NCI-H1417 (cell line): ENCODE results near the gene ROR1.

Experiments used
- DNase-seq, 3 experiments: peaks; one replicate each; lab custom pipeline; 2025; lab: John Stamatoyannopoulos, UW

Gene ROR1

DNA sequence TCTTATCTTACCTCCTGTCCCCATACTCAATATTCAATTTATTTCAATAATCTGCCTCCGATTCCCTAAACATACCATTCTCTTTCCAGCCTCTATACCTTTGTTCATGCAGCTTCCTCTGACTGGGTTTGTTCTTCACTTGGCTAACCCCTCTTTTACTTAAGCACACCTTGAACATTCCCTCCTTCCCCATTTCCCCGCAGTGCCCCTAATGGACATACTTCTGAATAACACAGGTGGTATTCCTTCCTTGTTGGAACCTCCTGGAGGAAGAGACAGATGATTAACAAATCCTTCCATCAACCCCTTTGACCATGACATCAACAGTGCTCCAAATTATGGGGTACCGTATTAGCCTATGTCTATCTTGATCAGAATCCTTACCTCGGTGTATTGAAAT lies 239.6 kb downstream of the ROR1 start:
- no peak for DNase-seq

DNA sequence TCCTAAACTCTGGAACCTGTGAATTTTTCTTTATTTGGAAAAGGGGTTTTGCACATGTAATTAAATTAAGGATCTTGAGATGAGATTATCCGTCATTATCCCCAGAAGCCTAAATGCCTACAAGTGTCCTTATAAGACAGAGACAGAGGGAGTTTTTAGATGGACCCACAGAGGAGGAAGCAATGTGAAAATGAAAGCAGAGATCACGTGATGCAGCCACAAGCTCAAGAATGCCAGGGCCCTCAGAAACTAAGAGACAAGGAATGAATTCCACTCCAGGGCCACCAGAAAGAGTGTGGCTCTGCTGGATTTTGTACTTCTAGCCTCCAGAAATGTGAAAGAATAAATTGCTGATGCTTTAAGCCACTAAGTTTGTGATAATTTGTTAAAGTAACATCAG lies 246.0 kb downstream of the ROR1 start:
- DNase-seq: no peak

DNA sequence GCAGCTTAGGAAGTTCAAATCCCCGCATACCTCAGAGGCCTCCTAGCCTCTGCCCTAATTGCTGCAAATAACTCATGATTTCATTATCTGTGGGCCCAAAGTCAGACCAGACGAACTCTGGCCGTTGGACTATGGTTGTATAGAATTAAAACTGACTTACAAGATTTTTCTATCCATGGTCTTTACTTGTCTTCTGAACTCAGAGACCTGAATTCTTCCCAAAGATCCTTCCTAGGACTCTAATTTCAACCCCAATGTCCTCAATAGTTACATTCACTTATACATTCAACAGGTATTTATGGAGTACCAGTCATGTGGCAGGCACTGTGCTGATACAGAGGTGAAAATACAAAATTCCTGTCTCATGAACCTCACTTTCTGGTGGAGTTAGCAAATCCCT lies 247.2 kb downstream of the ROR1 start:
- DNase-seq: no peak

DNA sequence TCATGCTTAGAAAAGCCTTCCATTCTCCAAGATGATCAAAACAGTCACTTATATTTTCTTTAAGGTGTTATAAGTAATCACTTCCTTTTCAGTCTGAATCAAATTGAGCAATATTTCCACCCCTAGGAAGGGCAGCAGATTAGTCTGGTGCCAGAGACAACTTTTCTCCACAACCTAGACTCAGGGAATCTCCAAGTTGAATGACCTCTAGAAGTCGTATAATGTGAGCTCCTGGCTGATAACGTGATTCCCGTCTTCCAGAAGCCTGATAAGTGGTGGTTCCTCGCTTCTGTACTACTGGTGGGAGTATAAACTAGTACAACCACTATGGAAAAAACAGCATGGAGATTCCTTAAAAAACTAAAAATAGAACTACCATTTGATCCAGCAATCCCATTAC lies 251.2 kb downstream of the ROR1 start:
- no peak for DNase-seq

DNA sequence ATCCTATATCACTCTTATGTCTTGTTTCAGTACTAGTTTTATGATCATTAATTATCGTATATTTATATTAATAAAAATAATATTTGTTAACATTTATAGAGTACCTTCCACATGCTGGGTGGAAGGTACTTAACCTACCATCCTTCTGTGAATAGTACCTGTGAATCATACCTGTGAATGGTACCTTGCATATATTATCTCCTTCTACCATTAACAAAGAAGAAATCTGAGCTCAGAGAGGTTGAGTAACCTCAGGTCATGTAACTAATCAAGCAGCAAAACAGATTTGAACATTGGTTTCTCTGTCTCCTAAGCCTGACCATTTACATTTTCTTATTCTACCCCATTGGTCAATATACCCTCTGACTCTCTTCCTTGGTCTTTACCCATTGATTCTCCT lies 255.2 kb downstream of the ROR1 start:
- no peak for DNase-seq

DNA sequence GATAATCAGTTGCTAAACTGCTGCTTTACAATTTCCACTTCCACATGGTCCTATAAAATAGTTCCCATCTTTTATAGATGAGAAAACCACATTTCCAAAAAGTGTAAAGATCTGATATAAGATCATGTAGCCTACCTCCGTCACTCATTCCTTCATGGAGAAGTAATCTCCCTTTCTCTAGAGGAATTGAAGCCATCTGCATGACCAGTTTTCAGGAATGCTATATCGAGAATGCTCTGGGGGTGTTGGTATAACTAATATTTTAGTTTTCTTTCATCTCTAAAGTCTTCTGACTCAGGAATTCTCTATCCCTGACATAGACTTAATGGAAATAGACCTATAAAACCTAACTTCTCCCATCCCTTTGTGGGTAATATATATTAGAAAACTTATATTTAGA lies 256.6 kb downstream of the ROR1 start:
- DNase-seq: no peak

DNA sequence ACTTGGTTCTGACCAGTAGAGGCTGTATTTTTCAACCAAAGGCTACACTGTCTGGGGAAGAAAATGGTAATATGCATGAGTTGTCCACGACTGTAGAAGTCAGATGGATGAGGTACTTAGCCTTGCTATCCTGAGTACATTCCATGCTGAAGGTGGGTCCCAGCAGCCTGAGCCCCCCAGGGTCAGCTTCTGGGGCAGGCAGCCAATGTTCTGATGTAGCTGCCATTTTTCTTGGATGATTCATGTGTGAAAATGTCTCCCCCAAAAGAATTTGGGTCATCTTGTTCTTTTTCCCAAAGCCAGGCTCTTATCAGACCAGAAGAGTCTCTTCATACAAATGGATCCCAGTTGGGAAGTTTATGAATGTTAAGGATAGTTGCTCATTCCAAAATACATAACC lies 257.4 kb downstream of the ROR1 start:
- no peak for DNase-seq

DNA sequence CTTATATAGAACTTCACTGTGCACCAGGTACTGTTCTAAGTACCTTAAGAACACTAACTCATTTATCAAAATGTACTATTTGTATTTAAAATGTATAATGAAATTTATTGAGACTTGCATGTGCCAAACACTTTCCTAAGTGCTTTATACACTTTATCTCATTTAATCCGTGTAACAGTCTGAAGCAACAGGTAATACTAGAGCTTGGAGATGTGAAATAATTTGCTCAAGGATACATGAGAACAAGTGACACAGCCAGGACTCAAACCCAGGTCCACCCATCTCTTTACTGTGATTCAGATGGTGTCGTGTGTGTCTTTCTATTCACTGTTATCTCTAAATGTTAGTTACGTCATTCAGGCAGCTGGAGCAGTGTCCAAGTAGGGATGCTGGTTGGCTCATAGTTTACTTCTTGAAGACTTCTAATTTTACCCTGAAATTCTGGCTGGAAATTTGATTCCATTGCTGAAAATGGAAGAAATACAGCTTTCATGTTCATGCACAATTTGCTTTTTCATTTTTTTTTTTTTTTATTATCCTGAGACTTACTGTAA lies 259.9 kb downstream of the ROR1 start:
- DNase-seq: no peak

DNA sequence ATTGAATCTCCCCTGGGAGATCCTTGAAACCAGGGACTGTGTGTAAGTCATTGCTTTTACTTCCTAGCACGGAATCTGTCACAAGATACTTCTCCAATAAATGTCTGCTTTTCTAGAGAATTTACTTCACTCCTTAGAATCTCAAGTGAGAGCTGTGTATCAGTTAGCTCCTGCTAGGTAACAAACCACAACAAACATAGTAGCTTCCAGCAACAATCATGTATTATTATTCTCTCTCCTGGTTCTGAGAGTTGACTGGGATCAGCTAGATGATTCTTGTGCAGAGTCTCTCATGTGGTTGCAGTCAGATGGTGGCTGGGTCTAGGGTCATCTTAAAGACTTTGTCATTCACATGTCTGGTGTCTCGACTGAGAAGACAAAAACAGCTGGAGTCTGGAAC lies 262.7 kb downstream of the ROR1 start:
- no peak for DNase-seq

DNA sequence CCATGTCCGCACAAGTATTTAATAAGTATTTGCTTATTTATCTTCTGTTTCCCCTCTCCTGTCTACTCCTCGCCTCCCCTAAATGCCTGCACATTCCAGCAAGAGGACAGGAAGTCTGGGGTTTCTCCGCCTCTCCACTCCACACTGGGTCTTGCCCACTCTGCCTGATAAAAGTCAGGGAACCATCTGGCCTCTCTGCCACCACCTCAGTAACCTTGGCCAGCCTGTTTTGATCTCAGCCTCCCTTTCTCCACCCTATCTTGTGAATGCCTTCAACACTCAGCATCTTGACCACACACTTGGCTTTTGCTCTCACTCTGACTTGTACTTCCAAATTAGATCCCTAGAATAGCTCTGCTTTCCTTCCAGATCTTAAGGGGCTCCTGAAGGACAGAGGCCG lies 264.3 kb downstream of the ROR1 start:
- no peak for DNase-seq

DNA sequence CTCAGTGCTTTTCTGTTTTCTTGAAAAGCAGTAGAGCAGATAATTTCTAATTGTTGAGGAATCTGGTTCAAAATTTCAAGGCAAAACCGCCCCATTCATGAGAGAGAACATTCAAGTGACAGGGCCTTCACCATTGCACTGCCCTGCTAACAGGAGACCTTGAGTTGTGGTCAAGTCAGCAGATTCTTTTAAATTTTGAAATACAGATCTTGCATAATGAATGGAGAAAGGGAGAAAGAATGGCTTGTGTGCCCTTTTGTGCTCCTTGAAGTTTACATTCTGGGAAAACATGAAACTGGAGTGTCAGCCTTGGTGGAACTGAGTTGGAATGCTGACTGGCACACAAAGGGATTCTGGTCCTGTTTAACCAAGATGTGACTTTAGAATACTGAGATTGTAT lies 265.1 kb downstream of the ROR1 start:
- no peak for DNase-seq

DNA sequence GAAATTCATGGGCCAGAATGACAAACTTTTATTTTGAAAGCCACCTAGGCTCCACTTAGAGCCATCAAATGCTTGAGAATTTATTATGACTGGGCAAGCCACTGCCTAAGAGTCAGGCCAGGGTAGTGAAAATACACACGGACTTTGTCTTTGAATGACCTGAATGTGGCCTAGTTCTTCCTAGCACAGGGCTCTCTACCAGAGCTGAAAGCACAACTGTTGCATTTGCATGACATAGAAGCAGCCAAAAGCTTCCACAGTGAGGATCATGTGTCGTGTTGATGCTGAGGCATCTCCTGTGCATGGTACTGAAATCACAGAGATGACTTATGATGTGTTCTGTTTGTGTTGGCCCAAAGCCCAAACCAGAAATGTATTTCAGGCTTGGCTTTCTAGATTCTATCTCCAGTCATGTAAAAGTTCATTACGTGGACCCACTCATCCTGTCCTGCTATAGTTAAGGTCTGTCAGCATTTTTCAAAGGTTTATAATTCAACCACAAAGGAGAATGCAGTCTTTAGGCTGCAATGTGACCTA lies 265.6 kb downstream of the ROR1 start:
- DNase-seq: peak in 2 of 3 experiments; percentile 14 to 41

DNA sequence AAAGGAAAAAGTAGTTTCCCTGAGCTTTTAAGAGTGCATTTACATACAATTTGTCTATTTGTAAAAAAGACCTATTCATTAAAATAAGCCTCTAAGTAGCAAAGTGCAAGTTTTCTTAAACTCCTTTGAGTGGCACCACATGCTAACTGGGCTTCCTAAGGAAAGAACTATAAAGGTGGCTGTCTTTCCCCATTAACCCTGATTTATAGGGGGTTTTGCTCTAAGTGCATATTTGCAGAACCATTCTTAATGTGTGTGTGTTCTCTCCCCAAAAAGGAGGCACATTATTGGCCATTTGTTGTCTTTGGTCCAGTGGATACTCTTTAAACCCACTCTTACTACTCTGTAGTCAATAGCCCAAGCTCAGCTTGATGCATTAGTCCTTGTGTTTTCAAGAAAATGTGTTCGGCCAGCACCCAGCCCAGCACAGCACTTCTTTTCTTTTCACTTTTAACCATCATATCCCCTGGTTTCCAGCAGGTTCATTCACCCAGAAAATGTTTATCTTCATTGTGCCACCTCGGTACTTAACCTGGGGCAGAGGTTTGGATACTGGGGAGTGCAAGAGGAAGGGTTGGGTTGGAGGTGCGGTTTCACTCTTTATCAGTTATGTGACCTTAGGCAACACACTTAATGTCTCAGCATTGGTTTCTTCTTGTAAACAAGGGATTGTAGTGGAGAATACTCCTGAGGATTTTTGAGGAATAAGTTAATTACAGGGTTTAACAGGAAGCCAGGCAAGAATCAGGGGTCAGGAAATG lies 267.7 kb downstream of the ROR1 start:
- DNase-seq: peak in 1 of 3 experiments; percentile 41

DNA sequence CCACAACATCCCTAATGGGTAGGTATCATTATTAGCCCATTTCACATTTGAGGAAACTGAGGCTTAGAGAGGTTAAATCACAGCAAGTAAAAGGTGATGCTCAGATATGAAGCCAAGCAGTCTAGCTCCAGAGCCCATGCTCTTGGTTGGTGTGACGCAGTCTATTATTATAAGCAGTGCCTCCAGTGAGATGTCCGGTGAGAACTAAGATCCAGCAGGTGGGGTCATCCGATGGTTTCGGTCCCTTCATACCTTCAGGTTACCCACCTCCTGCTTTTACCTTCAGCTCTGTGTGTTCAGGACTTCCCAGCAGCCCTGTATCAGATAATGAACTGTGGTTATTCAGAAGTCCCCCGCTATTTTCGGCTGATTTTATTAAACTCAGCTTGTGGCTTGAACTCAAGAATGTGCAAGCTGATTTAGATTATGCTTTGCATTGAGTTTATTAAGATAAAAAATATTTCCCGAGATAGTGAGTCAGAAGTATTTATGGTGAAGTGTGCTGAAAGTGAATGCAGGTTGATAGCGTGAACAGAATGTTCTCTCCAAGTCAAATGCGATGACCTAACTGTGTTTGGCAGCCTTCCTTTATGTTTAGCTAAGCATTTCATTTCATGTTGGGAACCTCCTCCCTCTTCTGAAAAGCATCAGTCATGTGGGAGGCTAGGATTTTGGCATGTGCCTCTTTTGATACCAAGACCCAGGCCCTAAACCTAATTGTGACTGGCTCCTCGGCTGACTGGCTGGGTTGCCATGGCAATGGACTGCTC lies 268.7 kb downstream of the ROR1 start:
- DNase-seq: peak in 1 of 3 experiments; percentile 7

DNA sequence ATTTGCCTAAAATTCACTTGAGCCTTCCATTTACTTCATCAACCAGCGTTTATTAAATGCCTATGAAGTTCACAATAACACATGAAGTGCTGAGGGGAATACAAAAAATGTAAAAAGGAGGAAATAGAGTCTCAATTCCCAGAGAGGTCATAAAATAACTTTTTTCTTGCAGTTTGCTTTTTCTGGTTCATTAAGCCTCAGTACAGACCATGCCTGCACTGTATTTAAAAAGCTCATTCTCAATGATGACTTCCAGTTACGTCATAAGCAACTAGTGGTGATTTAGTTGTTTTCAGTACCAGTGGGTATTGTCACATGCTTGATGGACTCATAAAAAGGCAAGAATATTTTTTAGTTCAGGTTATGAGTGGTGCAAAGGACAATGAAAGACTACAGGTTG lies 269.5 kb downstream of the ROR1 start:
- DNase-seq: no peak

DNA sequence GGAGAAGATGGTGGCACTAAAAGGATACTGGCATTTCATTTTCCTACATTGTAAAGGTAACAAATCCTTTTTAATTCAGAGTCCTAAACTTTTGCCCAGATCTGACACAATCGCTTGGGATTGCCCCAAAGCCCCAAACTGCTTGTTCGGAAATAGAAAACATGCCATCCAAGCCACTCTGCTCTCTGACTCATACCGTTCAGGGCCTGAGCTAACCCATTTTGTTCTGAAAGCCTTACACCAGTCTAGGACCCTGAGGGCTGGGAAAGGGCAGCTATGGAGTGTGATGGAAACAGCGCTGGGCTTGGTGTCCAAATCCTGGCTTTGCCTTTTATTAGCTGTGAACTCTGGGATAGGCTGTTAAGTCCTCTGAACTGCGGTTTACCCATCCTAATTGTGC lies 270.2 kb downstream of the ROR1 start:
- DNase-seq: no peak

DNA sequence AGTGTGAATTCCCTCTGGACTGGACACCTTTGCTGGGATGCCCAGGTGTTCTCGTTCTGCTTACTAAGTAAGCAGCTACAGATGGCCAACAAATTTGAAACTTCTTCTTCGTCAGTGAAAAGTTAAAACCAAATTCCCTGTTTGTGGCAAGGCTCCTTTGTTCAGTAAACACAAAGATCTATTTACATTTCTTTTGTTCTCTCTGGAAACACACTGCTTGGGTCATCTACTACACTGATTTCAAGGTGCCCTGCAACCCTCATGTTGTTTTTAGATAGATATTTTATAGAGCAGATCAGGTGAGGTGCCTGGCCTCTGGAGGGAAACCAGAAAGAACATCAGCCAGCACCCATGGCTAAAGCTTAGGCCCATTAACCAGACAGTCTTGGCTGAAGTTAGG lies 272.4 kb downstream of the ROR1 start:
- DNase-seq: no peak

DNA sequence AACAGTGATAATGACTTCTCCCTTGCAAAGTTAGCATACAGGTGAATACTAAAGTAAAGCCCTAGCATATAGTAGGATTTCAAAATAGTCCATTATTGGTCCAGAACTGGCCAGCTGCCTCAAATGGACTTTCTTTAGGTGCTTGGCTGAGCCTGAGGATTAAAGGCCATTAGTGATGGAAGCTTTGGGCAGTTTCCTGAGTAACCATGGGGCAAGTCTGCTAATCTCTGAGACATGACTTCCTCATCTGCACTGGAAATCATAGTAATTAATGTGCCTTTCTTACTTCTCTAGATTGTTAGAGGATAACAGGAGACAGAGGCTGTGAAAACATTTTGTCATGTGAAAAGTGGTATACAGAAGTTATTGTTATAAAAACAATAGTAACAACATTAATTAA lies 273.1 kb downstream of the ROR1 start:
- DNase-seq: no peak

DNA sequence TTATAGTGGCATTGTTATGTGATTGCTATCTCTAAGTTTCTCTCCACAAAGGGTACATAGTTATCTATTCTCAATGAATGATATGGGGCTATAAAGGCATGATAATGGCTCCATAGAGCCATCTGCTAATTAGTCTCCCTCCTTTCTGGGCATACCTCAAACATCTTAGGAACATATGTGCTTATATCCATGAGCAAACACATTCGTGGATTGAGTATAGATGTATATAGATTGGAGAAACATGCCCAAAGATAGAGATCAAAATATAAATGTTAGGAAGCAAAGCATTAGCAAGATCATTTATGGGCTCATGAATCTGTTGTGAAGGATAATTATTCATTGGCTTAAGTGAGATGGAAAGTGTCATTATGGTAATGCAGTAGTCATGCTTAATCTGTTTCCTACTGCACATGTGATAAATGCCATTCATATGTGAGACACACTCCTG lies 273.8 kb downstream of the ROR1 start:
- no peak for DNase-seq

DNA sequence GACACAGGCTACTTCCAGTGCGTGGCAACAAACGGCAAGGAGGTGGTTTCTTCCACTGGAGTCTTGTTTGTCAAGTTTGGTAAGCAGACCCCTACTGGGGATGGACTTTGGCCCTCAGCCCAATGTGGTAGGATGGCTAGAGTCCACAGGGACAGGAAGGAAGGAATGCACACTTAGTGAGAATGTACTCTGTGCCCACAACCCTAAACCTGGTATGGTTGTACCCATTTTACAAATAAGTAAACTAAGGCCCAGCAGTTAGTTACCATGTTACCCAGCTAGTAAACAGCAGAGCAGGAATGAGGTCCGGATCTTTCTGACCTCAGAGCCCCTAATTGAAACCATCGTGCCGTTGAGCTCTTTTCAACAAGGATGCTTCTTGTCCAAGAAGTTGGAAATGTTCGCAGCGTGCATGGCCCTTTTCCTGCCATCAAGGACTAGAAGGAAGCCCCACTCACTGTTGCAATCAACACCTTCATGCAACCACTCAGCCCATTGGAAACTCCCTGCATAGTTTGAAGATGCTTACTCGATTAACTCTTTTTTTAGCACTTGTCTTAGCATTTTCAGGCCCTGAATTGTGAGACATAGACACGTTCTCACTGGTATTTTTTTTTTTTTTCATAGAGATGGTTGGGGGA lies 276.2 kb downstream of the ROR1 start:
- no peak for DNase-seq

DNA sequence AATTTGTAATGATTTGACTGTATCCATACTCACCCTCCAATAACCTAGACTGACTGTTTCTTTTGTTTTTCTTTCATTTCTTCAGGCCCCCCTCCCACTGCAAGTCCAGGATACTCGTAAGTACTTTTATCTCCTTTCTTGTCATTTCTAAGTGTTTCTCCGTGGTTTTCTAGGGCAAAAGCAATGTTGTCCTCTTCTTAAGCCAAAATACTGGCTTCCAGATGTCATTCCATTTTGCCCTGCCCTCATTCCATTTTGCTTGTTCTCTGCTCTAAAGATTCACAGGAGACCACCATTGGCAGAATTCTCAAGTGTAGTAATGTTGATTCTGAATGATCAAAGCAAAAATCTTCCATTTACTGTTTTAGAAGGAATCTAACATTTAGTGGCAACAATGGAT lies 276.8 kb downstream of the ROR1 start:
- DNase-seq: no peak

DNA sequence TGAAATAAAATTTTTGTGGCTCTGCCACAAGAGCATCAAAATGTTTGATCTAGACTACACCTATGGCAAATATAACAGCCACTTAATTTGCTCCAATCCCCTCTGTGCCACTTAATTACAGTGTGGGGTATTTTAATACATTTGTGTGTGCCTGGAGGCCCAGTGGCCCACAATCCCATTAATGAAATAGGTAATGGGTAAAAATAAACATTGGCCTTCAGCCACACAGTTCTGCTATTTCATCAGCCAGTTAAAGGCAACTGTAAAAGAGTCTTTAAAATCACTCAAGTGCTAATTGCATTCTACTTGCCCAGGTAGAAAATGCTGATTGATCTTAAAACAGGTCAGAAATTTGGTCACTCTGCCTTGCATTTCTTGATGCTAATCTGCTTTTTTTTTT lies 278.0 kb downstream of the ROR1 start:
- peak in 2 of 3 experiments; percentile 62 to 91 for DNase-seq

DNA sequence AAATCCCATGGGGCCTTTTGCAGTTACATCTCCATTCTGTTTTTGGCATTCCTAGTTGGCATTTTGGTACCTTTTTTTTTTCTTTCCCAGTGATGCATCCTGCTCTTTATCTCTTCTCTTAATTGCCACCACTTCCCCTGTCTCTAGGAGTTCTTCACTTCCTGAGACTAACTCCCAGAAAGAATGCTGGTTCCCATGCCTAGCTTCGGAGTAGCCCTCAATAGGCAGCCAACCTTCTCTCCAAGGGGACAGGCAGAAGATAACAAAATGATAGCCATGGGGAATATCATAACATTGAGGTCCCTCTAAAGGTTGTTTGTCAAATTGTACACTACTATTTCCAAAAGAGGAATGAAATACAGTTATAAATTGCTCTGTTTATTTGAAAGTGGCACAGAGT lies 279.0 kb downstream of the ROR1 start:
- no peak for DNase-seq
